ENCODE data around the gene AMOTL1.

The AMOTL1 gene

GRCh38 chr11:94774345-94774744 is 6.2 kb downstream of the AMOTL1 start:
- Histone ChIP-seq H3K27ac (ENCODE audit: insufficient read depth in 1 of 2, low read depth in 1 of 2, low read length in 2 of 2, poor library complexity in 1 of 2, severe bottlenecking in 2 of 2) (no peak overlapping the region), H3K9me3 (ENCODE audit: control extremely low read depth in 1 of 5, control insufficient read depth in 4 of 5, insufficient read depth in 2 of 5, low read depth in 1 of 5, low read length in 4 of 5) (peaks cover 0 to 2% (median 0%) of the 10 kb centered on the region in 5 experiments), H3K27me3 (replicated peaks in 2 of 5; ENCODE audit: control insufficient read depth in 4 of 5, insufficient read depth in 5 of 5, low read length in 4 of 5) (no peaks in the 10 kb centered on the region), H3K4me1 (ENCODE audit: control extremely low read depth in 1 of 4, control insufficient read depth in 4 of 4, insufficient read depth in 4 of 4, low read length in 3 of 4) (peaks cover 0 to 19% (median 15%) of the 10 kb centered on the region in 4 experiments), H3K36me3 (ENCODE audit: control insufficient read depth in 4 of 4, insufficient read depth in 4 of 4, low read length in 3 of 4) (no peaks in the 10 kb centered on the region), H3K4me3 (ENCODE audit: control insufficient read depth in 1 of 7, extremely low read depth in 1 of 7, insufficient read depth in 4 of 7, low read depth in 2 of 7, low read length in 6 of 7) (no peak overlapping the region)
- 97% methylated on average over 3 of the region's 3 CpGs for WGBS (ENCODE audit: insufficient coverage)
- ChIA-PET POLR2A (no interaction called here), CTCF (interaction anchor here (1.5 to 4.6 kb wide), 4 partner anchors 11 to 152 kb away, joined by 4 to 25 read pairs (median 8); no protein-coding TSS in a partner anchor)
- DNase-seq: no peak

GRCh38 chr11:94775567-94776327 is 7.6 kb downstream of the AMOTL1 start:
- H3K36me3 ChIP-seq (ENCODE audit: control insufficient read depth in 4 of 4, insufficient read depth in 4 of 4, low read length in 3 of 4): no peaks in the 10 kb centered on the region
- H3K4me3 ChIP-seq (ENCODE audit: control insufficient read depth in 1 of 7, extremely low read depth in 1 of 7, insufficient read depth in 4 of 7, low read depth in 2 of 7, low read length in 6 of 7): peak overlapping the region in 1 of 7 experiments; percentile 2
- peak in 1 of 3 donors; percentile 25 for DNase-seq
- peaks cover 9 to 18% (median 13%) of the 10 kb centered on the region in 4 experiments for H3K4me1 ChIP-seq (ENCODE audit: control extremely low read depth in 1 of 4, control insufficient read depth in 4 of 4, insufficient read depth in 4 of 4, low read length in 3 of 4)
- no peak overlapping the region for H3K27ac ChIP-seq (ENCODE audit: insufficient read depth in 1 of 2, low read depth in 1 of 2, low read length in 2 of 2, poor library complexity in 1 of 2, severe bottlenecking in 2 of 2)
- no peaks in the 10 kb centered on the region for H3K27me3 ChIP-seq (replicated peaks in 2 of 5; ENCODE audit: control insufficient read depth in 4 of 5, insufficient read depth in 5 of 5, low read length in 4 of 5)
- POLR2A ChIA-PET: no interaction called here
- WGBS (ENCODE audit: insufficient coverage): 100% methylated on average over 2 of the region's 5 CpGs
- peaks cover 0 to 2% (median 0%) of the 10 kb centered on the region in 5 experiments for H3K9me3 ChIP-seq (ENCODE audit: control extremely low read depth in 1 of 5, control insufficient read depth in 4 of 5, insufficient read depth in 2 of 5, low read depth in 1 of 5, low read length in 4 of 5)
- CTCF ChIA-PET: interaction anchor here (0.8 to 4.6 kb wide), 5 partner anchors 10 to 186 kb away, joined by 3 to 25 read pairs (median 5); no protein-coding TSS in a partner anchor

- 55% methylated on average over 3 of the region's 5 CpGs for WGBS (ENCODE audit: insufficient coverage)
- ChIA-PET POLR2A (no interaction called here), CTCF (interaction anchor here (1.6 to 4.6 kb wide), 3 partner anchors 9 to 154 kb away, joined by 5 to 25 read pairs (median 11); no protein-coding TSS in a partner anchor)
- peaks cover 13 to 22% (median 18%) of the 10 kb centered on the region in 4 experiments for H3K4me1 ChIP-seq (ENCODE audit: control extremely low read depth in 1 of 4, control insufficient read depth in 4 of 4, insufficient read depth in 4 of 4, low read length in 3 of 4)
- H3K27ac ChIP-seq (ENCODE audit: insufficient read depth in 1 of 2, low read depth in 1 of 2, low read length in 2 of 2, poor library complexity in 1 of 2, severe bottlenecking in 2 of 2): no peak overlapping the region
- no peaks in the 10 kb centered on the region for H3K36me3 ChIP-seq (ENCODE audit: control insufficient read depth in 4 of 4, insufficient read depth in 4 of 4, low read length in 3 of 4)
- H3K9me3 ChIP-seq (ENCODE audit: control extremely low read depth in 1 of 5, control insufficient read depth in 4 of 5, insufficient read depth in 2 of 5, low read depth in 1 of 5, low read length in 4 of 5): peaks cover 0 to 2% (median 0%) of the 10 kb centered on the region in 5 experiments
- peak overlapping the region in 1 of 7 experiments; percentile 2 for H3K4me3 ChIP-seq (ENCODE audit: control insufficient read depth in 1 of 7, extremely low read depth in 1 of 7, insufficient read depth in 4 of 7, low read depth in 2 of 7, low read length in 6 of 7)
- peak in 2 of 3 donors; percentile 25 to 37 for DNase-seq
- no peaks in the 10 kb centered on the region for H3K27me3 ChIP-seq (replicated peaks in 2 of 5; ENCODE audit: control insufficient read depth in 4 of 5, insufficient read depth in 5 of 5, low read length in 4 of 5)
These were observed 8.5 kb downstream of the AMOTL1 start for GRCh38 chr11:94776351-94777321.

- no peaks in the 10 kb centered on the region for H3K36me3 ChIP-seq (ENCODE audit: control insufficient read depth in 4 of 4, insufficient read depth in 4 of 4, low read length in 3 of 4)
- peak in 2 of 3 donors; percentile 23 to 42 for DNase-seq
- ChIA-PET CTCF (interaction anchor here (1.0 to 1.5 kb wide), 3 partner anchors 13 to 92 kb away, joined by 3 to 4 read pairs (median 4); no protein-coding TSS in a partner anchor), POLR2A (interaction anchor here (0.6 kb wide), 1 partner anchor 23 kb away, joined by 4 read pairs; no protein-coding TSS in a partner anchor)
- H3K27me3 ChIP-seq (replicated peaks in 2 of 5; ENCODE audit: control insufficient read depth in 4 of 5, insufficient read depth in 5 of 5, low read length in 4 of 5): no peaks in the 10 kb centered on the region
- peak overlapping the region in 1 of 2 experiments; percentile 58 for H3K27ac ChIP-seq (ENCODE audit: insufficient read depth in 1 of 2, low read depth in 1 of 2, low read length in 2 of 2, poor library complexity in 1 of 2, severe bottlenecking in 2 of 2)
- WGBS (ENCODE audit: insufficient coverage): 0% methylated on average over 3 of the region's 3 CpGs
- H3K4me1 ChIP-seq (ENCODE audit: control extremely low read depth in 1 of 4, control insufficient read depth in 4 of 4, insufficient read depth in 4 of 4, low read length in 3 of 4): peaks cover 13 to 27% (median 18%) of the 10 kb centered on the region in 4 experiments
- no peaks in the 10 kb centered on the region for H3K9me3 ChIP-seq (ENCODE audit: control extremely low read depth in 1 of 5, control insufficient read depth in 4 of 5, insufficient read depth in 2 of 5, low read depth in 1 of 5, low read length in 4 of 5)
- peak overlapping the region in 5 of 7 experiments; percentile 24 to 69 (median 59) for H3K4me3 ChIP-seq (ENCODE audit: control insufficient read depth in 1 of 7, extremely low read depth in 1 of 7, insufficient read depth in 4 of 7, low read depth in 2 of 7, low read length in 6 of 7)
These were observed 12.3 kb downstream of the AMOTL1 start for GRCh38 chr11:94780432-94780831.

GRCh38 chr11:94781837-94782236 is 13.7 kb downstream of the AMOTL1 start:
- Histone ChIP-seq H3K27ac (ENCODE audit: insufficient read depth in 1 of 2, low read depth in 1 of 2, low read length in 2 of 2, poor library complexity in 1 of 2, severe bottlenecking in 2 of 2) (no peak overlapping the region), H3K4me1 (ENCODE audit: control extremely low read depth in 1 of 4, control insufficient read depth in 4 of 4, insufficient read depth in 4 of 4, low read length in 3 of 4) (peaks cover 8 to 20% (median 13%) of the 10 kb centered on the region in 4 experiments), H3K36me3 (ENCODE audit: control insufficient read depth in 4 of 4, insufficient read depth in 4 of 4, low read length in 3 of 4) (no peaks in the 10 kb centered on the region), H3K4me3 (ENCODE audit: control insufficient read depth in 1 of 7, extremely low read depth in 1 of 7, insufficient read depth in 4 of 7, low read depth in 2 of 7, low read length in 6 of 7) (no peak overlapping the region), H3K27me3 (replicated peaks in 2 of 5; ENCODE audit: control insufficient read depth in 4 of 5, insufficient read depth in 5 of 5, low read length in 4 of 5) (no peaks in the 10 kb centered on the region), H3K9me3 (ENCODE audit: control extremely low read depth in 1 of 5, control insufficient read depth in 4 of 5, insufficient read depth in 2 of 5, low read depth in 1 of 5, low read length in 4 of 5) (no peaks in the 10 kb centered on the region)
- ChIA-PET POLR2A (no interaction called here), CTCF (interaction anchor here (1.5 kb wide), 1 partner anchor 13 kb away, joined by 4 read pairs; no protein-coding TSS in a partner anchor)
- WGBS (ENCODE audit: insufficient coverage): no CpG with 5 or more reads among the region's 1 CpG
- DNase-seq: peak in 2 of 3 donors; percentile 45 to 51

DNA sequence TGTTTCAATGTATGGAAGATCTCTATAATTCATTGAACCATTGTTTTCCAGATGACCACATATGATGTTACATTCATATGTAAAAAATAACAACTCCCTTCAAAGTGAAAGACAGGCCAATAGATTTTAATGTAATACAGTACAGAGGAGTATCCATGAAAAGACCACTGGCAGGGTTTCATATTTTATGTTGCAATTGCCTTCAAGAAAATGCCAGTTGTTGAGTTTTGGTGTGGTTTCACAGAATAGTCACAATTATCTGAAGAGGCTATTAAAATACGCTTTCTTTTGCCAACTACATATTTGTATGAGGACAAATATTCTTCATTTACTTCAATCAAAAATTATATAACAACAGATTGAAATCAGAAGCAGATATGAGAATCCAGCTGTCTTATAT is 14.3 kb downstream of the AMOTL1 start:
- Histone ChIP-seq H3K9me3 (ENCODE audit: control extremely low read depth in 1 of 5, control insufficient read depth in 4 of 5, insufficient read depth in 2 of 5, low read depth in 1 of 5, low read length in 4 of 5) (no peaks in the 10 kb centered on the region), H3K27ac (ENCODE audit: insufficient read depth in 1 of 2, low read depth in 1 of 2, low read length in 2 of 2, poor library complexity in 1 of 2, severe bottlenecking in 2 of 2) (no peak overlapping the region), H3K4me3 (ENCODE audit: control insufficient read depth in 1 of 7, extremely low read depth in 1 of 7, insufficient read depth in 4 of 7, low read depth in 2 of 7, low read length in 6 of 7) (no peak overlapping the region), H3K4me1 (ENCODE audit: control extremely low read depth in 1 of 4, control insufficient read depth in 4 of 4, insufficient read depth in 4 of 4, low read length in 3 of 4) (peaks cover 8 to 22% (median 13%) of the 10 kb centered on the region in 4 experiments), H3K27me3 (replicated peaks in 2 of 5; ENCODE audit: control insufficient read depth in 4 of 5, insufficient read depth in 5 of 5, low read length in 4 of 5) (no peaks in the 10 kb centered on the region), H3K36me3 (ENCODE audit: control insufficient read depth in 4 of 4, insufficient read depth in 4 of 4, low read length in 3 of 4) (no peaks in the 10 kb centered on the region)
- ChIA-PET POLR2A (no interaction called here), CTCF (interaction anchor here (1.5 kb wide), 1 partner anchor 12 kb away, joined by 4 read pairs; no protein-coding TSS in a partner anchor)
- DNase-seq: no peak
- WGBS (ENCODE audit: insufficient coverage): no CpG with 5 or more reads among the region's 1 CpG
